GM18511 (cell line): ENCODE measurements around the gene ZGPAT.

ENCODE experiments used
- ATAC-seq: cut with Tn5 transposase; IDR thresholded peaks from one replicate; pipeline ENCODE4 v1.9.1; 2021; ENCODE audit warnings: mild to moderate bottlenecking, moderate library complexity; ENCODE audit not compliant: unreplicated experiment

Gene ZGPAT

GRCh38 chr20:63732118-63733095, 24.6 kb downstream of the ZGPAT start:
- ATAC-seq, result no peak

DNA sequence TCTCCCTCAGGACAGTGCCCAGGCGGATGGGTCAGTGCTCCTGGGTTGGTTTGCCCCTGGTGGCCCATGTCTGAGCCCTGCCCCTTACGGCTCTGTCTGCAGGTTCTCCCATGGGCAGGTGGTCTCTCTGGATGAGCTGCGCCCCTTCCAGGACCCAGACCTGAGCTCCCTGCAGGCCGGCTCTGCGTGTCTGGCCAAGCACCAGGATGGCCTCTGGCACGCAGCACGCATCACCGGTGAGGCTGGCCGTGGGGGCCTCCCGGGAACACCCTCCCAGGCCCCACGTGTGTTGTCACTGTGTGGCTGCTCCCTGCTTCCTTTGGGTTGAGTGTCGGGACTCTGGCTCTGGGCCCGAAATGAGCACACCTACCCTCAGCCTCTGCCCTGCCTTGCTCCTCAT, 25.3 kb downstream of the ZGPAT start:
- no peak for ATAC-seq

DNA sequence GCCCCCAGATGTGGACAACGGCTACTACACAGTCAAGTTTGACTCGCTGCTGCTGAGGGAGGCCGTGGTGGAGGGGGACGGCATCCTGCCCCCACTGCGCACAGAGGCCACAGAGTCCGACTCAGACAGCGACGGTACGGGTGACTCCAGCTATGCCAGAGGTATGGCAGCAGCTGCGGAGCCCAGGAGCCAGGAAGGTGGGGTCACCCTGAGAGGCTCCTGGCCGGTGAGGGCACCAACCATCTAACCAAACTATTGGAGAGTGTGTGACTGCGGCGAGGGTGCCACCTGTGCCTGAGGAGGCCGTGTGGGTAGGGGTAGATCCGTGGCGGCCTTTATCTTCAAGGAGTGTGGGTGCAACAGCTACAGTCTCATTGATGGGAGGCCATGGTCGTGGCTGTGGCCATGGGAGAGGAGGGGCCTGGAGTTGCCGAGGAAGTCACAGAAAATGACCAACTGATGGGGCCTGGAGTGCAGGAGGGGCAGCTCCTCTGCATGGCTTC, 25.8 kb downstream of the ZGPAT start:
- no peak for ATAC-seq

- ATAC-seq, result no peak
These were observed 26.5 kb downstream of the ZGPAT start for GRCh38 chr20:63734111-63734945.

DNA sequence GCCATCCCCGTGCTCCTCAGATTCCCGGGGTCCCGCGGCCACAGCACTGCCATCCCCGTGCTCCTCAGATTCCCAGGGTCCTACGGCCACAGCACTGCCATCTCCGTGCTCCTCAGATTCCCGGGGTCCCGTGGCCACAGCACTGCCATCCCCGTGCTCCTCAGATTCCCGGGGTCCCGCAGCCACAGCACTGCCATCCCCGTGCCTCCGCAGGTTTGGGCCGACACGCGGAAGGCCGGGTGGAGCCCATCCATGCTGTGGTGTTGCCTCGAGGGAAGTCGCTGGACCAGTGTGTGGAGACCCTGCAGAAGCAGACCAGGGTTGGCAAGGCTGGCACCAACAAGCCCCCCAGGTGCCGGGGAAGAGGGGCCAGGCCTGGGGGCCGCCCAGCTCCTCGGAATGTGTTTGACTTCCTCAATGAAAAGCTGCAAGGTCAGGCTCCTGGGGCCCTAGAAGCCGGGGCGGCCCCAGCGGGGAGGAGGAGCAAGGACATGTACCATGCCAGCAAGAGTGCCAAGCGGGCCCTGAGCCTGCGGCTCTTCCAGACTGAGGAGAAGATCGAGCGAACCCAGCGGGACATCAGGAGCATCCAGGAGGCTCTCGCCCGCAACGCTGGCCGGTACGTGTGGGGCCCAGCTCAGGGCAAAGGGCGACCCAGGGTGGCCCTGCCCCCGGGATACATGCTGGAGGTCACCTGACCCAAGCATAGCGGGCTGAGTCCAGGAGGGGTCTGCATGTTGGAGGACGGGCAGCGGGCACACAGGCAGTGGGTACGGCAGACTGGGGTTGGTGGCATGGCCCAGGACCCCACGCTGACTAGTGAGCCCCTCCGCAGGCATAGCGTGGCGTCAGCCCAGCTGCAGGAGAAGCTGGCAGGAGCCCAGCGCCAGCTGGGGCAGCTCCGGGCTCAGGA, 27.4 kb downstream of the ZGPAT start:
- ATAC-seq, result no peak

GRCh38 chr20:63735859-63736718, 28.2 kb downstream of the ZGPAT start, which contains the start of gene LIME1:
Gene LIME1, plus strand, starts transcription at chr20:63736664. Its CDS starts 886 bp downstream, at chr20:63737550.
- no peak for ATAC-seq

GRCh38 chr20:63736893-63737694, 29.3 kb downstream of the ZGPAT start:
- no peak for ATAC-seq

GRCh38 chr20:63737695-63737944, 29.8 kb downstream of the ZGPAT start:
- no peak for ATAC-seq

DNA sequence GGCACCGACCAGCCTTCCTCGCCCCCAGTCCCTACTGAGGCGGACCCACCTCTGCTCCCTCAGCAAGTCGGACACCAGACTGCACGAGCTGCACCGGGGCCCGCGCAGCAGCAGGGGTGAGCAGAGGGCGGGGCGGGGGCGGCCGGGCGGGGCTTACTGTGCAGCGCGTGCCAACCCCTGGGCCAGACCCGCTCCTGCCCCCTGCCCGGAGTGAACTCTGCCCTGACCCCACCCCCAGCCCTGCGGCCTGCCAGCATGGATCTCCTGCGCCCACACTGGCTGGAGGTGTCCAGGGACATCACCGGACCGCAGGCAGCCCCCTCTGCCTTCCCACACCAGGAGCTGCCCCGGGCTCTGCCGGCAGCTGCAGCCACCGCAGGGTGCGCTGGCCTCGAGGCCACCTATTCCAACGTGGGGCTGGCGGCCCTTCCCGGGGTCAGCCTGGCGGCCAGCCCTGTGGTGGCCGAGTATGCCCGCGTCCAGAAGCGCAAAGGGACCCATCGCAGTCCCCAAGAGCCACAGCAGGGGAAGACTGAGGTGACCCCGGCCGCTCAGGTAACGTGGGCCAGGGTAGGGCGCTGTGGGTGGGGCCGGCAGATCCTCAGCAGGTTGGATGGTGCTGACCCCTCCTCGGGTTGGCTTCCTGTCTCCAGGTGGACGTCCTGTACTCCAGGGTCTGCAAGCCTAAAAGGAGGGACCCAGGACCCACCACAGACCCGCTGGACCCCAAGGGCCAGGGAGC, 30.3 kb downstream of the ZGPAT start:
- ATAC-seq, result no peak

DNA sequence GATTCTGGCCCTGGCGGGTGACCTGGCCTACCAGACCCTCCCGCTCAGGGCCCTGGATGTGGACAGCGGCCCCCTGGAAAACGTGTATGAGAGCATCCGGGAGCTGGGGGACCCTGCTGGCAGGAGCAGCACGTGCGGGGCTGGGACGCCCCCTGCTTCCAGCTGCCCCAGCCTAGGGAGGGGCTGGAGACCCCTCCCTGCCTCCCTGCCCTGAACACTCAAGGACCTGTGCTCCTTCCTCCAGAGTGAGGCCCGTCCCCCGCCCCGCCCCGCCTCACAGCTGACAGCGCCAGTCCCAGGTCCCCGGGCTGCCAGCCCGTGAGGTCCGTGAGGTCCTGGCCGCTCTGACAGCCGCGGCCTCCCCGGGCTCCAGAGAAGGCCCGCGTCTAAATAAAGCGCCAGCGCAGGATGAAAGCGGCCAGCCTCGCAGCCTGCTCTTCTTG, 30.9 kb downstream of the ZGPAT start:
- ATAC-seq, result no peak

DNA sequence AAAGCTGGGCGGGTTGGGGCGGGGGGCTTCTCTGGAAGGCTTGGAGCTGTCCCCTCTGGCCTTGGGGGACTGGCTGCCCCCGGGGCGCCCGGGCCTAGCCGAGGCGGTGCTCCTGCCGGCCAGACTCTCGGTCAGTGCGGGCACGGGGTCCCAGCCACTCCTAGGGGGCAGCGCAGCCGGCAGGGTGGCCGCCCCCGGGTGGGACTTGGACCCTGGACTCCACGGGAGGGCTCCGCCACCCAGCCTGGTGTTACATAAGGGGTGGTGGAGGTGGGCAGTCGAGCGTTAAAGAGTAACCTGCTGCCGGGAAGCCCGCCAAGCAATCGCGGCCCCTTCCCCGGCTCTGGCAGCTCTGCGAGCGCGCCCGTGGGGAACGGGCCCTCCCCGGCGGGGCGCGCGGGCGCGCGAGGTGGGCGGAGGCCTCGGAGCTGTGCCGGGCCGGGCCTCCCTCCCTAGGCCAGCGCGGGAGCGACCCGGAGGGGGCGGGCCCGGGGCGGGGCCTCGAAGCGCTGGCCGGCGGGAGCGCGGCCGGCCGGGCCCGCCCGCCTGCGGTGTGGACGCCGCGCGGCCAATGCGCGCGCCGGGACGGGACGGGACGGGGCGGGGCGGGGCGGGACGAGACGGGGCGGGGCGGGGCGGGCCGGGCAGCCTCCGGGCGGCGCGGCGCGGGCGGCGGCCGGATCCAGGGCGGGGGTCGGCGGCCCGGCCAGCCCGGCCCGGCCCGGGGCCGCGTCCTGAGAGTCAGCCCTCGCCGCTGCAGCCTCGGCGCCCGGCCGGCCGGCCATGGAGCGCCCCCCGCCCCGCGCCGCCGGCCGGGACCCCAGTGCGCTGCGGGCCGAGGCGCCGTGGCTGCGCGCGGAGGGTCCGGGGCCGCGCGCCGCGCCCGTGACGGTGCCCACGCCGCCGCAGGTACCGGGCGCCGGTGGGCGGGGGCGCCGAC, 31.6 kb downstream of the ZGPAT start, which contains the start of gene SLC2A4RG:
SLC2A4RG (plus strand) TSS at position 647 of the 940 bp plus-strand sequence; CDS start at position 784, 137 bp downstream.
- ATAC-seq, result peak; percentile 40

GRCh38 chr20:63740070-63740626, 32.3 kb downstream of the ZGPAT start:
- peak; percentile 9 for ATAC-seq

DNA sequence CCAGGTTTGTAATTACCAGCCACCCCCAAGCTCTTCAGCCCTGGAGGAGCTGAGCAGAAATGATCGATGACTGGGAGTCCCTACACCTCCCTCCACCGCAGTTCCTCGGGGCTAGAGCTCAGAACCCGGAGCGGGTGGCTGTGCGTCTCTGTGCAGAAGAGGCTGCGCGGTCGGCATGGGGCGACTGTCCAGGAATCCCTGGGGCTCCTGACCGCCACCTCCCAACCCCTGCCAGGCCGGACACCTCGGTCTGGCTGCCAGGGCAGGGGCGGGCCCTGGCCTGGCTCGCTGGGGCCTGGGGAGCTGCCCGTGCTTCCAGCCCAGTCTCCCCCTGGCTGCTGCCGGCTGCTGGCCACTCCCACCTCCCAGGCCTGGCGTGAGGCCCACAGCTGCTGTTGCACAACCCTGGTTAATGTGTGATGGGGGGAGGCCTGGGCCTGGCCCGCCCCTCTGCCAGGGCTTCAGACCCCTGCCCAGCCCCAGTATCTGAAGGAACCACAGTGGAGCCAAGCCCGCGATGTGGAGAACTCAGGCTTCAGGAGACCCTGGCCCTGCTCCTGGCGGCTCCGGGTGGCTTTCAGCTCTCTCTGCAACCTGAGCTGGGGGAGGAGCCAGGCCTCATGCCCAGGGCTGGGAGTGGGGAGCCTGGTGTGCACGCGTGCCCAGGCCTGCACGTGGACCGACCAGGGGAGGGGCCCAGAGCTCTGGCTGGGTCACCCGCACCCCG, 33.0 kb downstream of the ZGPAT start:
- no peak for ATAC-seq

DNA sequence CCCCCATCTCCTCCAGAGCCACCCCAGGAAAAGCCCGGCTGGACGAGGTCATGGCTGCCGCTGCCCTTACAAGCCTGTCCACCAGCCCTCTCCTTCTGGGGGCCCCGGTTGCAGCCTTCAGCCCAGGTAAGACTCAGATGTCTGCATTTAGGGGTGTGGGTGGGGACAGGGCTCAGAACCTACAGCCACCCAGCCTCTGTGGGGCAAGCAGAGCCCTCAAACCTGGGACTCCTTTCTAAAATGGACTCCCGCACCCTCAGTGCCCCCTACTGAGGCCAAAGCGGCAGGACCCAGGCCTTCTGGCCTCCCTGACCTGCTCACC, 33.5 kb downstream of the ZGPAT start:
- ATAC-seq, result no peak

- no peak for ATAC-seq
These were observed 34.0 kb downstream of the ZGPAT start for GRCh38 chr20:63741676-63742380.
